GM12878 (cell line): ENCODE data around the gene HERC6. TPM values are rescaled to one million over a fixed set of nuclear protein-coding genes. Genes with fewer than 3 reads are reported as not detected.

Experiments
- ATAC-seq: fragments of 200-7000 bp; cut with Tn5 transposase; 3 replicates; pipeline ENCODE4 v1.9.1; 2020; ENCODE audit warnings: mild to moderate bottlenecking, moderate library complexity
- BruUV-seq: library from RNA; stranded (reverse); fragments of 400-500 nt; replicated peaks from 2 replicates; lab custom pipeline; 2021; lab: Mats Ljungman, UMichigan
- CTCF ChIA-PET: fragments of 300-600 bp; sonication (Branson Sonifier 250); formaldehyde crosslinking; extraction: SDS; loops from one replicate; lab custom pipeline; 2021; ENCODE audit warnings: inconsistent platforms; lab: Yijun Ruan, JAX
- POLR2A ChIA-PET: fragments of 350-600 bp; formaldehyde crosslinking; extraction: SDS; loops from one replicate; lab custom pipeline; 2021; ENCODE audit warnings: inconsistent platforms; lab: Charles Lee
- RAD21 ChIA-PET: fragments of 300-600 bp; sonication (Branson Sonifier 250); formaldehyde crosslinking; loops from one replicate; lab custom pipeline; 2023; ENCODE audit warnings: antibody characterized with exemption; ENCODE audit not compliant: unreplicated experiment; lab: Charles Lee
- SMC1A ChIA-PET: fragments of 300-600 bp; sonication (Branson Sonifier 250); formaldehyde crosslinking; loops from one replicate; lab custom pipeline; 2023; ENCODE audit not compliant: unreplicated experiment, uncharacterized antibody; lab: Charles Lee
- DNase-seq: peaks from one replicate; pipeline ENCODE4 v3.0.0-alpha.2; 2011; ENCODE audit warnings: low read depth, low spot score
- FAIRE-seq: peaks from 3 replicates; lab custom pipeline; 2011; peaks lifted over from hg19 to GRCh38; lab: Jason Lieb, UNC
- H2AFZ ChIP-seq: 2 replicates; pipeline ENCODE4 v1.6.0; 2011; ENCODE audit warnings: low read depth, low read length, control low read depth; ENCODE audit not compliant: control insufficient read depth
- H3K27ac ChIP-seq: 2 replicates; pipeline ENCODE4 v1.5.1; 2011; ENCODE audit warnings: control low read depth; ENCODE audit not compliant: control insufficient read depth, insufficient read depth
- H3K27me3 ChIP-seq, 2 experiments: replicated peaks in 1 of 2; 2 replicates each; pipeline versions ENCODE4 v1.6.0 to v1.6.1; 2011; ENCODE audit warnings: low read length in 1 of 2; ENCODE audit not compliant: control insufficient read depth in 2 of 2, insufficient read depth in 2 of 2
- H3K36me3 ChIP-seq, 2 experiments: 2 replicates each; pipeline ENCODE4 v1.5.1; 2011; ENCODE audit warnings: low read length in 1 of 2; ENCODE audit not compliant: control insufficient read depth in 2 of 2, insufficient read depth in 2 of 2
- H3K4me1 ChIP-seq: 2 replicates; pipeline ENCODE4 v1.6.1; 2011; ENCODE audit warnings: mild to moderate bottlenecking, low read length, moderate library complexity, mixed read lengths; ENCODE audit not compliant: control insufficient read depth, insufficient read depth
- H3K4me2 ChIP-seq: 2 replicates; pipeline ENCODE4 v1.6.0; 2011; ENCODE audit warnings: control low read depth; ENCODE audit not compliant: control insufficient read depth, insufficient read depth
- H3K4me3 ChIP-seq: fragments of 200-600 bp; sonication (generic); 2 replicates; pipeline ENCODE4 v1.5.1; 2016
- H3K79me2 ChIP-seq: 2 replicates; pipeline ENCODE4 v1.6.0; 2011; ENCODE audit warnings: low read length; ENCODE audit not compliant: control insufficient read depth, insufficient read depth
- H3K9ac ChIP-seq: 2 replicates; pipeline ENCODE4 v1.8.0; 2011; ENCODE audit warnings: low read length, control low read depth, mixed read lengths; ENCODE audit not compliant: control insufficient read depth, insufficient read depth
- H3K9me3 ChIP-seq: replicated peaks from 3 replicates; pipeline ENCODE4 v1.5.1; 2011; ENCODE audit warnings: mild to moderate bottlenecking, low read length; ENCODE audit not compliant: control insufficient read depth, insufficient read depth
- H4K20me1 ChIP-seq: 2 replicates; pipeline ENCODE4 v1.6.0; 2011; ENCODE audit not compliant: control insufficient read depth, insufficient read depth
- EZH2 ChIP-seq: IDR thresholded peaks from 2 replicates; pipeline ENCODE4 v1.6.1; 2012; ENCODE audit warnings: low read depth, mild to moderate bottlenecking, control low read depth, inconsistent platforms, low read length, borderline replicate concordance; ENCODE audit not compliant: control insufficient read depth
- FOXM1 ChIP-seq: IDR thresholded peaks from 2 replicates; pipeline ENCODE4 v1.6.1; 2012; ENCODE audit warnings: low read depth, mild to moderate bottlenecking, inconsistent platforms, low read length, moderate library complexity
- NKRF ChIP-seq: fragments of 450-650 bp; conservative IDR thresholded peaks from 2 replicates; pipeline ENCODE4 v1.6.1; 2017; ENCODE audit warnings: mild to moderate bottlenecking, moderate library complexity
- STAT1 ChIP-seq: fragments of 450-650 bp; conservative IDR thresholded peaks from 2 replicates; pipeline ENCODE4 v1.6.1; 2014; ENCODE audit warnings: antibody characterized with exemption, mild to moderate bottlenecking
- TCF7 ChIP-seq: IDR thresholded peaks from 2 replicates; pipeline ENCODE4 v1.6.1; 2014; ENCODE audit warnings: antibody characterized with exemption, borderline replicate concordance
- WRNIP1 ChIP-seq: IDR thresholded peaks from 2 replicates; pipeline ENCODE4 v1.6.1; 2011; ENCODE audit warnings: low read depth, low read length, improper control_type of control experiment, borderline replicate concordance
- ZNF207 ChIP-seq: fragments of 450-650 bp; IDR thresholded peaks from 2 replicates; pipeline ENCODE4 v1.6.1; 2014; ENCODE audit warnings: antibody characterized with exemption, mild to moderate bottlenecking, borderline replicate concordance
- ZSCAN29 ChIP-seq: fragments of 450-650 bp; IDR thresholded peaks from 2 replicates; pipeline ENCODE4 v1.6.1; 2017; ENCODE audit warnings: mild to moderate bottlenecking, moderate library complexity
- WGBS: methylation state at CpG from one replicate; pipeline ENCODE4 v1.1.6; 2016; ENCODE audit warnings: low lambda C conversion rate; ENCODE audit not compliant: insufficient replicate concordance, insufficient coverage; ENCODE audit errors: missing lambda C conversion rate; 5-methylcytosine and 5-hydroxymethylcytosine counted together
- in situ Hi-C: fragments of 300-500 bp; cut with MboI; formaldehyde crosslinking; loops from 9 replicates; pipeline ENCODE4 v1.14.3; 2018; ENCODE audit warnings: mixed read lengths
- intact Hi-C: fragments of 100-400 bp; cut with micrococcal nuclease; formaldehyde crosslinking; loops from one replicate; pipeline ENCODE4 v1.14.2; 2022; ENCODE audit not compliant: unreplicated experiment
- polyA plus RNA-seq, 11 experiments: library from polyadenylated mRNA; depleted of rRNA in 4 of 11; unstranded in 6 of 11; stranded (reverse) in 5 of 11; fragments of >200 nt; fragmentation: Nextera tagmentation in 4 of 11; fragmentation: Illumina TruSeq in 1 of 11; extraction: Ambion mirVana in 4 of 11; extraction: Trizol in 1 of 11; gene quantifications; 1 replicate in 1 of 11; 2 replicates in 10 of 11; pipeline versions ENCODE4 v1.2.1 to v1.2.3, GENCODE V29; 2011 to 2016; ENCODE audit warnings: inconsistent platforms in 2 of 11, missing spikeins in 2 of 11, low read depth in 1 of 11
- total RNA-seq, 4 experiments: library from RNA; depleted of rRNA in 3 of 4; stranded (reverse); fragments of >200 nt in 3 of 4; fragmentation: Illumina TruSeq in 1 of 4; extraction: Trizol in 1 of 4; gene quantifications; 2 replicates each; pipeline versions ENCODE4 v1.2.1 to v1.2.3, GENCODE V29; 2013 to 2021

HERC6 gene
- total and polyA plus RNA-seq, 10 of the 15 experiments (the other 5 are each of a cell fraction or from before 2014, with no cell fraction given): 1.7 to 26.4 (median 5.9) TPM

GRCh38 chr4:88440146-88440545, 61.5 kb downstream of the HERC6 start:
- ATAC-seq: no peak
- Histone ChIP-seq H3K9me3 (peaks cover 2% of the 10 kb centered on the region; the same call in 1 of the 3 replicates), H3K79me2 (no peaks in the 10 kb centered on the region), H4K20me1 (no peaks in the 10 kb centered on the region)
- no peak for DNase-seq
- 100% methylated on average over 1 of the region's 1 CpG for WGBS
- POLR2A ChIA-PET: interaction anchor here (1.4 kb wide), 1 partner anchor 8 kb away, joined by 3 read pairs; no protein-coding TSS in a partner anchor
- CTCF ChIA-PET: interaction anchor here (1.0 kb wide), 1 partner anchor 11 kb away, joined by 3 read pairs; no protein-coding TSS in a partner anchor
- TF ChIP-seq TCF7 (no peak), WRNIP1 (no peak), STAT1 (no peak), ZSCAN29 (no peak), FOXM1 (no peak), EZH2 (no peak), NKRF (no peak), ZNF207 (no peak)
- TF ChIP-seq, all 136 proteins: peak for 0
- Histone ChIP-seq H3K27me3 (no peaks in the 10 kb centered on the region), H3K27ac (no peak overlapping the region), H3K4me2 (no peak overlapping the region), H3K36me3 (peaks cover 0 to 18% of the 10 kb centered on the region in 2 experiments; a peak in 3 of 4 replicates), H3K9ac (no peak overlapping the region), H3K4me1 (no peaks in the 10 kb centered on the region), H2AFZ (no peak overlapping the region), H3K4me3 (no peak overlapping the region)
- in situ Hi-C loops: no loop called here
- intact Hi-C loops: no loop called here
- FAIRE-seq: no peak
- RAD21 ChIA-PET: no interaction called here
- no TSS peak for BruUV-seq
- SMC1A ChIA-PET: interaction anchor here (1.2 to 1.4 kb wide), 2 partner anchors 9 kb away, joined by 3 to 4 read pairs; no protein-coding TSS in a partner anchor
